ENCODE measurements around the gene ZWILCH.

- no peak for TF ChIP-seq CTCF (IDR thresholded peaks at IDR 0.05; ENCODE audit: borderline replicate concordance, extremely low read depth, low read length, poor library complexity, severe bottlenecking)
- TF ChIP-seq EZH2 (IDR thresholded peaks at IDR 0.05; ENCODE audit: borderline replicate concordance, low read depth, low read length, severe bottlenecking), result no peak
Measured at GRCh38 chr15:66578286-66578875, 73.3 kb downstream of the ZWILCH start.
